Muscle of arm (tissue), 12 donors: ENCODE data around the gene SLC6A3. TPM values are rescaled to one million over a fixed set of nuclear protein-coding genes. Genes with fewer than 3 reads are reported as not detected.
"Not testable (repeated sequence)": the region's sequence is repeated elsewhere in the genome, so short reads cannot be mapped to it uniquely, and the experiment has no call there.

Experiments
- DNase-seq: peaks from one replicate; pipeline ENCODE4 v3.0.0-alpha.2; 2013
- polyA plus RNA-seq, 12 donors: library from polyadenylated mRNA; unstranded; fragments of 120-200 nt; gene quantifications; one replicate each; pipeline ENCODE4 v1.2.1, GENCODE V29; 2013; ENCODE audit not compliant: insufficient read length in 12 of 12

The SLC6A3 gene
- polyA plus RNA-seq, 12 donors: not detected

- no peak for DNase-seq
Measured at GRCh38 chr5:1478271-1479035, 33.2 kb upstream of the SLC6A3 start.

GRCh38 chr5:1477341-1477740, 32.1 kb upstream of the SLC6A3 start:
- no peak for DNase-seq

GRCh38 chr5:1476967-1477310, 31.7 kb upstream of the SLC6A3 start:
- no peak for DNase-seq

- DNase-seq: no peak
Measured at GRCh38 chr5:1476181-1476966, 31.1 kb upstream of the SLC6A3 start.

GRCh38 chr5:1475544-1475900, 30.3 kb upstream of the SLC6A3 start:
- DNase-seq: not testable (repeated sequence)

GRCh38 chr5:1474866-1475543, 29.8 kb upstream of the SLC6A3 start:
- DNase-seq: no peak

- DNase-seq: no peak
Measured at GRCh38 chr5:1474183-1474839, 29.1 kb upstream of the SLC6A3 start.

- DNase-seq: no peak
Measured at GRCh38 chr5:1473746-1474145, 28.5 kb upstream of the SLC6A3 start.

GRCh38 chr5:1472964-1473628, 27.9 kb upstream of the SLC6A3 start:
- DNase-seq: no peak

GRCh38 chr5:1471997-1472963, 27.0 kb upstream of the SLC6A3 start:
- no peak for DNase-seq

GRCh38 chr5:1471240-1471853, 26.1 kb upstream of the SLC6A3 start:
- no peak for DNase-seq

- DNase-seq: no peak
Measured at GRCh38 chr5:1470762-1471211, 25.5 kb upstream of the SLC6A3 start.

- DNase-seq: no peak
Measured at GRCh38 chr5:1468629-1469527, 23.6 kb upstream of the SLC6A3 start.

- no peak for DNase-seq
Measured at GRCh38 chr5:1468247-1468612, 23.0 kb upstream of the SLC6A3 start.

GRCh38 chr5:1467341-1468246, 22.4 kb upstream of the SLC6A3 start:
- DNase-seq: no peak

GRCh38 chr5:1466631-1467265, 21.5 kb upstream of the SLC6A3 start:
- DNase-seq: no peak

GRCh38 chr5:1465966-1466471, 20.8 kb upstream of the SLC6A3 start:
- no peak for DNase-seq
